HL-60 (cell line): ENCODE results near the gene CLEC2L.

Source experiments
- DNase-seq, 2 experiments: peaks; one replicate each; pipeline ENCODE4 v3.0.0-alpha.2; 2010 to 2020; ENCODE audit warnings: low read depth in 1 of 2, low spot score in 1 of 2
- H3K27ac ChIP-seq: fragments of 250-450 bp; sonication (Bioruptor Pico); replicated peaks from 2 replicates; pipeline ENCODE4 v1.5.1; 2020; ENCODE audit warnings: mild to moderate bottlenecking, moderate library complexity
- H3K27me3 ChIP-seq: fragments of 250-450 bp; sonication (Bioruptor Pico); 2 replicates; pipeline ENCODE4 v1.5.1; 2021; ENCODE audit warnings: mild to moderate bottlenecking, moderate library complexity; ENCODE audit not compliant: insufficient read depth, poor library complexity, severe bottlenecking
- H3K4me3 ChIP-seq: replicated peaks from 2 replicates; pipeline ENCODE4 v1.5.1; 2011; ENCODE audit warnings: mild to moderate bottlenecking, control low read depth, low read length; ENCODE audit not compliant: insufficient read depth
- CTCF ChIP-seq: IDR thresholded peaks from one replicate; pipeline ENCODE4 v1.5.1; 2011; ENCODE audit warnings: low read length, control low read depth, inconsistent platforms; ENCODE audit not compliant: insufficient read depth
- GABPA ChIP-seq: IDR thresholded peaks from 2 replicates; pipeline ENCODE4 v1.6.1; 2012; ENCODE audit warnings: low read depth
- POLR2AphosphoS5 ChIP-seq: IDR thresholded peaks from 2 replicates; pipeline ENCODE4 v1.6.1; 2012; ENCODE audit warnings: low read depth
- REST ChIP-seq: IDR thresholded peaks from 2 replicates; pipeline ENCODE4 v1.6.1; 2012; ENCODE audit warnings: low read depth; ENCODE audit not compliant: insufficient replicate concordance
- SPI1 ChIP-seq: IDR thresholded peaks from 2 replicates; pipeline ENCODE4 v1.6.1; 2012; ENCODE audit warnings: low read depth, mild to moderate bottlenecking, borderline replicate concordance

Gene CLEC2L

GRCh38 chr7:139592801-139593461, 69.4 kb downstream of the CLEC2L start:
- Histone ChIP-seq H3K4me3 (no peak overlapping the region), H3K27me3 (no peaks in the 10 kb centered on the region), H3K27ac (no peak overlapping the region)
- no peak for DNase-seq
- TF ChIP-seq REST (no peak), POLR2AphosphoS5 (no peak)

- Histone ChIP-seq H3K27ac (no peak overlapping the region), H3K27me3 (no peaks in the 10 kb centered on the region), H3K4me3 (no peak overlapping the region)
- DNase-seq, result no peak
- no peak for TF ChIP-seq CTCF
- no peak for TF ChIP-seq REST
- no peak for TF ChIP-seq SPI1
- TF ChIP-seq GABPA, result no peak
- TF ChIP-seq POLR2AphosphoS5, result no peak
These were observed 70.6 kb downstream of the CLEC2L start for GRCh38 chr7:139594090-139594489.
